Activated CD4-positive, alpha-beta T cell treated with anti-CD3 and anti-CD28 coated beads, Interleukin-2, Interleukin-6, amounts not matched to agents 100 ng/mL and 50 ng/mL, durations not matched to agents 16 hours and 8 hours (primary cell): Measurements from ENCODE around the gene TMEM38A.
A peak's percentile ranks its signal among the peaks of the same experiment; 100 is the strongest.

Source experiments
- DNase-seq: peaks from one replicate; pipeline ENCODE4 v3.0.0-alpha.2; 2020

TMEM38A gene

GRCh38 chr19:16660763-16661479 lies at the start of gene TMEM38A:
Gene TMEM38A, plus strand, starts transcription at chr19:16661139. Its CDS starts 79 bp downstream, at chr19:16661218.
- peak; percentile 32 for DNase-seq

GRCh38 chr19:16612636-16613035 lies 48.3 kb upstream of the TMEM38A start:
- no peak for DNase-seq

GRCh38 chr19:16613841-16614240 lies 47.1 kb upstream of the TMEM38A start:
- no peak for DNase-seq

GRCh38 chr19:16614941-16615340 lies 46.0 kb upstream of the TMEM38A start:
- no peak for DNase-seq

GRCh38 chr19:16615808-16616207 lies 45.1 kb upstream of the TMEM38A start:
- no peak for DNase-seq

GRCh38 chr19:16618248-16618647 lies 42.7 kb upstream of the TMEM38A start:
- DNase-seq, result no peak

GRCh38 chr19:16619457-16619856 lies 41.5 kb upstream of the TMEM38A start:
- no peak for DNase-seq

- DNase-seq, result no peak
Observed at GRCh38 chr19:16620018-16620417, 40.9 kb upstream of the TMEM38A start.

- no peak for DNase-seq
Observed at GRCh38 chr19:16620584-16620983, 40.4 kb upstream of the TMEM38A start.

GRCh38 chr19:16621165-16621800 lies 39.7 kb upstream of the TMEM38A start:
- no peak for DNase-seq

- no peak for DNase-seq
Observed at GRCh38 chr19:16623066-16623465, 37.9 kb upstream of the TMEM38A start.

- DNase-seq, result no peak
Observed at GRCh38 chr19:16623576-16623975, 37.4 kb upstream of the TMEM38A start.

GRCh38 chr19:16624236-16624635 lies 36.7 kb upstream of the TMEM38A start:
- no peak for DNase-seq

GRCh38 chr19:16625163-16625958 lies 35.6 kb upstream of the TMEM38A start:
- DNase-seq, result no peak

- no peak for DNase-seq
Observed at GRCh38 chr19:16626796-16627192, 34.1 kb upstream of the TMEM38A start.

- DNase-seq, result peak; percentile 19
Observed at GRCh38 chr19:16627193-16627927, 33.6 kb upstream of the TMEM38A start.

- no peak for DNase-seq
Observed at GRCh38 chr19:16627928-16628182, 33.1 kb upstream of the TMEM38A start.

GRCh38 chr19:16628183-16628983 lies 32.6 kb upstream of the TMEM38A start, which contains the start of gene MED26:
Gene MED26, minus strand, starts transcription at chr19:16628204. Its CDS starts 261 bp downstream, at chr19:16627943.
- DNase-seq, result peak; percentile 98

GRCh38 chr19:16628984-16629691 lies 31.8 kb upstream of the TMEM38A start:
- peak; percentile 36 for DNase-seq

- no peak for DNase-seq
Observed at GRCh38 chr19:16631465-16631864, 29.5 kb upstream of the TMEM38A start.

GRCh38 chr19:16637535-16637934 lies 23.4 kb upstream of the TMEM38A start:
- no peak for DNase-seq

- no peak for DNase-seq
Observed at GRCh38 chr19:16638666-16639065, 22.3 kb upstream of the TMEM38A start.
